PC-9 (cell line): ENCODE data around the gene SLC12A6.

ENCODE experiments used
- EZH2 ChIP-seq: fragments of 200-600 bp; sonication (generic); IDR thresholded peaks from 2 replicates; pipeline ENCODE4 v1.8.0; 2017; ENCODE audit warnings: antibody characterized with exemption, low read depth
- TF ChIP-seq, protein P1 (sequence below): fragments of 200-600 bp; sonication (generic); conservative IDR thresholded peaks from 2 replicates; pipeline ENCODE4 v1.6.1; 2017; ENCODE audit warnings: mixed run types, antibody characterized with exemption, mild to moderate bottlenecking, moderate library complexity

DNA sequence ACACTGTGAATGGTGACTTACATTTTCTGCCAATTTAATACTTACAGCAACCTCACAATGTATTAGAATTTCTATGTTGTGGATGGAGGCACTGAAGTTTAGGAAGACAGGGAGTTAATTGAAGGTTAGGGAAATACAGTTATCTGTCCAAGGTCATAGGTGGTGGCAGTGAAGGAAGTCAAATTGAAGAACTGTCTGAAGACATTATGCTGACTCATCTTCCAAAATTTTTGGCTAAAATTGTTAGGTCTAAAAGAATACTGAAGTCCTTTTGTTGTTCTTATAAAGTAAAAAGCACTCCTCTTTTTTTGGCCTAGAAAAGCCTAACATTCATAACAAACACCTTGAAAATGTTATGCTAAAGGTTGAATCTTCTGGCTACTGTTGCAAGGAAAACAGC, 85.0 kb downstream of the SLC12A6 start:
- TF ChIP-seq, protein P1, sequence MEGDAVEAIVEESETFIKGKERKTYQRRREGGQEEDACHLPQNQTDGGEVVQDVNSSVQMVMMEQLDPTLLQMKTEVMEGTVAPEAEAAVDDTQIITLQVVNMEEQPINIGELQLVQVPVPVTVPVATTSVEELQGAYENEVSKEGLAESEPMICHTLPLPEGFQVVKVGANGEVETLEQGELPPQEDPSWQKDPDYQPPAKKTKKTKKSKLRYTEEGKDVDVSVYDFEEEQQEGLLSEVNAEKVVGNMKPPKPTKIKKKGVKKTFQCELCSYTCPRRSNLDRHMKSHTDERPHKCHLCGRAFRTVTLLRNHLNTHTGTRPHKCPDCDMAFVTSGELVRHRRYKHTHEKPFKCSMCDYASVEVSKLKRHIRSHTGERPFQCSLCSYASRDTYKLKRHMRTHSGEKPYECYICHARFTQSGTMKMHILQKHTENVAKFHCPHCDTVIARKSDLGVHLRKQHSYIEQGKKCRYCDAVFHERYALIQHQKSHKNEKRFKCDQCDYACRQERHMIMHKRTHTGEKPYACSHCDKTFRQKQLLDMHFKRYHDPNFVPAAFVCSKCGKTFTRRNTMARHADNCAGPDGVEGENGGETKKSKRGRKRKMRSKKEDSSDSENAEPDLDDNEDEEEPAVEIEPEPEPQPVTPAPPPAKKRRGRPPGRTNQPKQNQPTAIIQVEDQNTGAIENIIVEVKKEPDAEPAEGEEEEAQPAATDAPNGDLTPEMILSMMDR, result no peak
- no peak for TF ChIP-seq EZH2
